Measurements from ENCODE around the gene HDAC8.
"Not testable (repeated sequence)": the region's sequence is repeated elsewhere in the genome, so short reads cannot be mapped to it uniquely, and the experiment has no call there.

Gene HDAC8

DNA sequence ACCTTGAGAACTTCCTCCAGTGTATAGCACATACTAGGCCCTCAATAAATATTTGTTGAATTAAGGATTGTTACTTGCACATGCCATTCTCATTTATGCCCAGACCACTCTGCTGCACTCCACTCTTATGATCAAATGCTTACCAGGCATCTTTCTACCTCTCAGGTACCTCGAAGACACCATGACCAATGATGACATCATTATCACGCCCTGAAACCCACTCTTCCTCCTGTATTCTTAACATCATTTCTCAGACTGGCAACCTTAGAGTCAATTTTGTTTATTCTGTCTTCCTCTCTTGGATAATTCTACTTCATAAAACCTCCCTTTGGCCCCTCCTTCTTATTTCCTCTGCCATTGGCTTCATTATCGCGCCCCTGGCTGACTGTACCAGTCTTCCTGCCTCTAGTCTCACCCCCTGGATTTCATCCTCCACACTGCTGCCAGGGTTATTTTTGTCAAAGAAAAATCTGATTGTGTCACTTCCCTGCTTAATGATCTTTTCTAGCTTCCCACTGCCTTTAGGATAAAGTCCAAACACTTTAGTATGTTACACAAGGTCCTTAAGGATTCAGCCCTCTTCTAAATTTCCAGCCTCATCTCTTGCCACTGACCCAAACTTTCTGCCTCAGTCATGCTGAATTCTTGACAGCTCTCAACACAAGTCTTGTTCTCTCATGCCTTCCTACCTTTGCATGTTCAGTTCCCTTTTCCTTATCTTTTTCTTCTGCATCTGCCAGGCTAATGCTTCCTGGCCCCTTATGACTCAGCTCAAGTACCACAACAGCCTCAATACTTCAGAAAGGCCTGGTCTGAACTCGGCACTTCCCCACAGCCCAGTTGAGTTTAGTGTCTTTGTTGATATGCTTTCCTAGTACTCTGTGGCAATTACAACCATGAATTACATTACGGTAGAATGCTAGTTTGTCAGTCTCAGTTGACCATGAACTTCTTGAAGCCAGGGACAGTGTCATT, 45.8 kb downstream of the HDAC8 start:
- no peak for DNase-seq

DNA sequence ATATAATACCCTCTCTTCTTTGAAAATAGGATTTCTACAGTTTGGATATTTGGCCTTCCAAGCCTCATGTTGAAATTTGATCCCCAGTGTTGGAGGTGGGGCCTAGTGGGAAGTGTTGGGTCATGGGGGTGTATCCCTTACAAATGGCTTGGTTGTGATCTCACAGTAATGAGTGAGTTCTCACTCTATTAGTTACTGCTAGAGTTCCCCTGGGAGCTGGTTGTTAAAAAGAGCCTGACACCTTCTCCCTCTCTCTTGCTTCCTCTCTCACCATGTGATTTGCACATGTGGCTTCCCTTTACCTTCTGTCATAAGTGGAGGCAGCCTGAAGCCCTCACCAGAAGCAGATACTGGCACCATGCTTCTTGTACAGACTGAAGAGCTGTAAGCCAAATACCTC, 73.9 kb downstream of the HDAC8 start:
- DNase-seq = no peak

DNA sequence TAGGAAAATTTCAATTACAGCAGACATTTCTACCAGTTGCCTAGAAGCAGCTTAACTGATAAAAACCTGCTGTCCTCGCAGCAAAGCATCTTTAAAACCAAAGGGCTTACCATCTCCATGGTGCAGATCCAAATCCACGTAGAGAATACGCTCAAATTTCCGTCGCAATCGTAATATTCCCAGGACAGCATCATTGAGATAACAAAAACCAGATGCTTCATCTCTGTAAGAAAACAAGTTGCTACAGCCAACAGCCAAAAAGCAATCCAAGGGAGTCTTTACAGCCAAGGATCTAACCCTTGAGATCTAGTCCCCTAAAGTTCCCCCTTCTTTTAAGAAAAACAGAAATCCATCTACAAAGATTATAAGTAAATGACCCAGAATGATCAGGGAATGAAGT, 77.6 kb downstream of the HDAC8 start:
- DNase-seq = no peak

DNA sequence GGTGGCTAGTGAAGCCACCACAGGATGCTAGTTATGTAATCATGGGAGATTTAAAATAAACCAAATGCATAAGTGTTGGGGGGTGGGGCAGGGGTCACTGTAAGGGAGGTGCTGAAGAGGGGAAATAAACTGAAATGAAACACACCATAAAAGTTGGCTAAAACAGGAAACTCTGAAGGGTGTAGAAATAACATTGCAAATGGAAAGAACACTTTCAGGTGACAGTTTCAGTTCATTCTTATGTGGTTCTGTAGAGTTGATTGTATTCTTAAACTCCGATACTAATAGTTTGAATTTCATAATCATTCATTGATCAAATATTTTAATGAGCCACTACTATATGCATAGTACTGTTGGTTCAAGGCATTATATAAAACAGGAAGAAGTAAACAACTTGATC, 80.1 kb downstream of the HDAC8 start:
- no peak for DNase-seq

DNA sequence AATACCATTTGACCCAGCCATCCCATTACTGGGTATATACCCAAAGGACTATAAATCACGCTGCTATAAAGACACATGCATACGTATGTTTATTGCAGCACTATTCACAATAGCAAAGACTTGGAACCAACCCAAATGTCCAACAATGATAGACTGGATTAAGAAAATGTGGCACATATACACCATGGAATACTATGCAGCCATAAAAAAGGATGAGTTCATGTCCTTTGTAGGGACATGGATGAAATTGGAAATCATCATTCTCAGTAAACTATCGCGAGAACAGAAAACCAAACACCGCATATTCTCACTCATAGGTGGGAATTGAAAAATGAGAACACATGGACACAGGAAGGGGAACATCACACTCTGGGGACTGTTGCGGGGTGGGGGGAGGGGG, 82.4 kb downstream of the HDAC8 start:
- not testable (repeated sequence) for DNase-seq

DNA sequence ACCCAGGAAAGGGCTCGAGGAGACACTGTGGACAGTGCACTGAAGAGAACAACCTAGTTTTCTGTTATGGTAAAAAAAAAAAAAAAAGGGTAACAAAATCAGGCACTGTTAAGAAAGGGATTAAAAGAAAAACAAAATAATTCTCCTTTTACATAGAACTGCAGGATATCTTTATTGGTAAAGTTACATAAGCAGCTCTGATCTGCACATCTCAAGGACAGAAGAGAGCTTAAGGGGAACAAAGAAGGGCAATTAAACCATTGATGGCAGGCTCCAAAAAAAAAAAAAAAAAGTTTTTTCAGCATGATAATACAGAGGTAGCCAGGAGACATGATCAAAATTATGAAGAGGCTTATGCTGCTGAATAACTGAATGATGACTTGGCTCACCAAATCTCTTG, 85.0 kb downstream of the HDAC8 start:
- DNase-seq = no peak

DNA sequence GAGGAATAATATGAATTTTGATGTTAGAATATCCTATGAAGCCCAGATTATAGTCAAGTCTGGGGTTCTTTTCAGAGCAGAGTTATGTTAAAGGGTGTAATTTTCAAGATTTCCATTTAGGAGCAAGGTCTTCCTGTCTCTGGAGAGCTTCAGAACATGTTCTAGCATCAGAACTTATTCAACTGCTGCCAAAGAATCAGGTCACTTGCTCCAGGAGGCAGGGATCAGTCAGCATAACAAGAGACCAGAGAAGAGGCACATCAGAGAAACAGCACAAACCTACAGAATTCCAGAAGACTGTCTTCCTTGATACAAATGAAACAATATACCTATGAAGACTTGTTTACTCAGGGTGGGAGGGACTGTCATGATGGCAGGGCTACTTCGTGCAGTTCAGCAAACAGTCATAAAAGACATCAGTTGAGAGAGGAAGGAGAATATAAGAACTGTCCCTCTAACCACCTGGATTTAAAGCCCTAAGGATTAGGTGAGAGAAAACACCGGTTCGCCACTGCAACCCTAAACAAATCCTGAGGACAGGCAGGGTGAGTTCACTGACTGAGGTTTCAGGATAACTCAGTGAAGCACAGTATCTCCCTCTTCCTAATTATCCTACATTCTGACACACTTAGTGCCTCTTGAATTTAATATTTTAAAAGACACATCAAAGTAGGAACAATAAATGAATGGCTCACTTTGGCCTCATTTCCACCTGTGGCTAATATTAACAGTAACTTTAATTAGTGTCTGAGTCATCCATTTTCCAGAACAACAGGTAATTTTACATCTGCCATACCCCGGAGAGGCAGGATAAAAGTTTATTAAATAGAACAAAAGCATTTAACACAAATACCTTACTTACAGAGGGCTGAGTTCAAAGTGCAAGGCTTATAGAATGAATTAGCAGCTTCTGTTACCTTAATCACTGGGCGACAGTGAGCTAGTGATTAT, 93.0 kb downstream of the HDAC8 start:
- DNase-seq = no peak

DNA sequence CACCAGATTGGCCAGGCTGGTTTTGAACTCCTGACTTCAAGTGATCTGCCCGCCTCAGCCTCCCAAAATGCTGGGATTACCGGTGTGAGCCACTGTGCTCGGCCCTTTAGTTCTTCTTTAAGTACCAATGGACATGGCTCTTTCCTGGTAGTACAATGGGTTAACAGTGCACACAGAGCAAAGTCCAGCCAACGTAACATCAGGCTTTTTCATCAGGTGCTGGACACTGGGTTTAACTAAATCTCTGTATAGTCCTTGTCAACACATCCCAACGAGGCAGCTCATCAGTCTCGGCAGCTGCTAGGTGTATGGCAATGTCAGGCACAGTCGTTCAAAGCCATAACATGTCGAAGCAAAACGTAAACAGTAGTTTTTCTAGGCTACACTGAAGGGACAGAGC, 93.8 kb downstream of the HDAC8 start:
- DNase-seq = no peak

DNA sequence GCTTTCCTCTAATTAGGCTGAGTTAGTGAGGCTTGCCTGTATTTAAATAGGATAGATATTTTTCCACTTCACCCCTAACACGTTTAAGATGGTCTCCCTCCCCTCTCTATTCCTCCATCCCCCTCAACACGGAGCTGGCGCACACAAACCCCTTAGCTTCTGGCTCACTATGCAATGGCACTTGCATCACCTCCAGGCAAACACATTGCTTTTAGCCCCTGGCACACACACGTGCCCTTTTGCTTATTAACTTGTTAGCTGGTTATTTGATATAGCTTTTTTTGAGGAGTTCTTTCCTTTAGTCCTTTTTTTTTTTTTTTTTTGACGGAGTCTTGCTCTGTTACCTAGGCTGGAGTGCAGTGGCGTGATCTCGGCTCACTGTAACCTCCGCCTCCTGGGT, 94.3 kb downstream of the HDAC8 start:
- no peak for DNase-seq

DNA sequence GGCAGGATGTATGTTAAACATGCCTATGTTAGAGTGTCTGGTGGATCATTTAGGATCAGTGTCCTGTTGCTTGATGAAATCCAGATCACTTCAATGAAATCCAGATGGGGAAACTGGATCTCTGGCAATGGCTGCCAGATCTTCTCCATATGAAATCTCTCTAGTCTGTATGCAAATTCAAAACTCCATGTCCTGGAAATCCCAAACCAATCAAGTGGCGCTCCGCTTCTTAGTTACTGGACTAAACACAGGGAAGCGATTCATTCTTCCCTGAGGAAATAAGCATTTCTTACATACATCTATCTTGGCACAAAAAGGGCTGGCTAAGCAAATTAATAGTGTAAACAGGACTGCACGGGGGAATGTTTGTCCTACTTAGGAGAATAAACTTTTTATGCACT, 94.9 kb downstream of the HDAC8 start:
- no peak for DNase-seq

DNA sequence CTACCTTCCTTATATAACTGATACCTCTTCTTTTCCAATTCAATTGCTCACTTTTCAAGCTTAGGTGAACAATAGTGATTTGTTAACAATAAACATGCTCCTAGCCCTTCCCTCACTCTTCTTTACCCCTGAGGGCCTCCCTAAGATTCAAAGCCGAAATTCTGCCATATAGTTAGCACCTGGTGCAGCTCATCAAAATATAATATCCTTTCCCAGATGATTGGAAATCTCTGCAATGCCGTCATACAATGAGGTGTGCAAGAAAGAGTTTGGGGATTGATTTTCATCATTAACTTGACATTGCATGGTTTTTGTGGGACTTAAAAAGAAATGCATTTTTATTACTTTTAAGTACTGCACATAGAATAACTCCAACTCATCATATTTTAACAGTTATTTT, 95.3 kb downstream of the HDAC8 start:
- no peak for DNase-seq

DNA sequence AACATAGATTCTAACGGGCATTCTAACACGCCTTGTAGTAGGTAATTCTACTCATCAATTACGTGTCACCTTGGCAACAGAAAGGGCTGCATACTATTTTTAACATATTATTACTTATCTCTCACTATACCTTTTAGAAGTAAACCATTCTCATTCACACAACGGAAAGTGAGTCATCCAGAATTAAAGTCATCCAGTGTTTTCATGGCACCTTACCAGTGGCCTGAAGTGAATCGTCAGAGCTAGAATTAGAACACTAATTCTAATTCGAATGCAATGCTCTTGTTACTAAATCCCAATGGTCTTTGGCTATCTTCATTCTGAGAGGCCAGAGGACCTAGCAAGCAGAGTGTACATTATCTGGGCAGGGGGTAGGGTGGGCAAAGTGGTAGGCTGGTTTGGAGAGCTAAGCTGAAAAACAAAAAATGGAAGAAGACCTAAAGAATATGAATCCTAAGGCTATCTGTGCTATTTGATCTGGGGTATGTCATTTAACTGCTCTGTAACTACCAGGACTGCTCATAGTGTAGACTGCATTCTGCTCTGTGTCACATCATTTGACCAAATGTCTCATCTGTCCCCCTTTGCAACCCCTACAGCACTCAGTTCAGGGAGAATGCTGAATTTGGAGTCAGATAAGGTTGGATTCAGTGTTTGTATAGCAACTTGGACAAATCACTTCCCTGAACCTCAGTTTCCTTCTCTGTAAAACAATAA, 96.5 kb downstream of the HDAC8 start:
- DNase-seq = no peak

DNA sequence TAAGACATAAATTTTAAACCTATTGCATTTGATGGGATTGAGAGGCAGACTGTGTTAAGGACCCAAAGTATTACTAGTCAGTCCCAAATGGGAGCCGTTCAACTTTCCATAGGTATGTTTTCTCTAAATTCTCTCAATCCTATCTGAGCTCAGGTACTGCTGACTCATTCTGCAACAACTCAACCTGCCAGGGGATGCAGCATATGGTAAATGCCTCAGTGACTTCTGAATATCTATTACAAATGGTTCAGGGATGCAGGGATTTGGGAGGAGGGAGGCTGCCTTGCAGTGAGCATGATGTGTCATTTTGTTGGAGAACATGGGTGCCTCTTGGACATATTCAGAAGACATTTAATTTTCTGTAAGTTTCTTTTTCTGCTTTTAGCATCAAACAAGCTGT, 97.3 kb downstream of the HDAC8 start:
- no peak for DNase-seq

DNA sequence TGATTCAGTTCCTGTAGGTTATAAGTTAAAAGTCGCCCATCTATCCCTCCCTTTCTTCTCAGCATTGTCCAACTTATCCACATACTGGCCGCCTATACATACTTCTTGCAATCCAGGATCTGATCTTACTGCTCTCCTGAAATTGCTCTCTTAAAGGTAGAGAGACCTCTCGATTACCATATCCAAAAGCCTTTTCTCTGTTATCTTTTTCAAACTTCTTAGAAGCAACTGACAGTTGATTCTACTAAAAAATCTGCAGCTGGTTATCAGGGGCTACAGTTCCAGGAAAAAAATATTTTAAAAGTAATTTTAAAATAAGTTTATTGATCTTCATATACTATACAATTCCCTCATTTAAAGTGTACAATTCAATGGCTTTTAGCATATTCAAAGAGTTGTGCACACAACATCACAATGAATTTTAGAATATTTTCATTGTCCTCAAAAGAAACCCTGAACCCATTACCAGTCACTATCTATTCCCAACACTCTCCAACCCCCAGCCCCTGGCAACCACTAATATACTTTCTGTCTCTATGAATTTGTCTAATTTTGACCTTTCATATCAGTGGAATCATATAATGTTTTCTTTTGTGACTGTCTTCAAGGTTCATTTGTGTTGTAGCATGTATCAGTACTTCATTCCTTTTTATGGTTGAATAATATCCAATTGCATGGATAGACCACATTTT, 102.0 kb downstream of the HDAC8 start:
- no peak for DNase-seq

DNA sequence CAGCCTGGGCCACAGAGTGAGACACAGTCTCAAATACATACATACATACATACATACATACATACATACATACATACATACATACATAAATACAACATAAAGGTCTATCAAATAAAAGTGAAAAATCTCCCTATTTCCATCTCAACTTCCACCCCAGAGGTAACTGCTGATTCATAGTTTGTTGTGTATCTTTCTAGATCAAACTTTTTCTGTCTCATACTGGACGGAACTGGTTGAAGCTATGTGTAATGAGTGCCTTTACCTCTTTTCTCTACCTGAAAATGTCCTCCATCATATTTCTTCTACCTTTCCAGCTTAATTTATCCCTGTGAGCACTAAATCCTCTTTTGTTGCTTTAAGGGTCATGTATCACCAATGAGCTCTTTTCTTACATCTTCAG, 102.5 kb downstream of the HDAC8 start:
- no peak for DNase-seq

DNA sequence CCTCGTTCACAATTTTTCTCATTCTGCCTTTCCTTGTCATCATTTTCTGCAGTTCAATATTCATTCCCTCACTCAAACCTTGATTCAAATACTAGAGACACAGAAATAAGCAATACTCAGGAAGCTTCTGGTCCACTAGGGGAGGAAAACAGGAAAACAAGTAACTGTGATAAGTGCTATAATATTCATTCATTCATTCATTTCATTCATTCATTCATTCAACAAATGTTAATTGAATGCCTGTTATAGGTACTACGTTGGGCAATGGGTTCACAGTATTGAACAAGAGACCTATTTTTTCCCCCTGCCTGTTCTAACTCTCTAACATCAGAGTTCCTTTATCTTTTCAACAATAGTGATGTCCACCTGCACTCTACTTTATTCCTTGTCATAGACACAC, 104.0 kb downstream of the HDAC8 start:
- no peak for DNase-seq

DNA sequence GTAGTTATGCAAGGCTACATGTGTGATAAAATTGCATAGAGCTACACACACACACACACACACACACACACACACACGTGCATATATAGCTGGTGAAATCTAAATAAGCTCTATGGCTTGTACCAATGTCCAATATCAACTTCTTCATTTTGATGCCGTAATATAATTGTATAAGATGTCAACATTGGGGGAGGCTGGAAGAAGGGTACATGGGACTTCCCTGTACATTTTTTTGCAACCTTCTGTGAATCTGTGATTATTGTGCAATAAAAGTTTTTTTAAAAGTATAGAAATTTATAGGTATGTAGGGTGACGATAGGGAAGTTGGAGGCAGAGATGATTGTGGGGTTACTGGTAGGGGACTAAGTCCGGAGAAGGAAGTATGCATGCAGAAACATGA, 105.5 kb downstream of the HDAC8 start:
- no peak for DNase-seq

DNA sequence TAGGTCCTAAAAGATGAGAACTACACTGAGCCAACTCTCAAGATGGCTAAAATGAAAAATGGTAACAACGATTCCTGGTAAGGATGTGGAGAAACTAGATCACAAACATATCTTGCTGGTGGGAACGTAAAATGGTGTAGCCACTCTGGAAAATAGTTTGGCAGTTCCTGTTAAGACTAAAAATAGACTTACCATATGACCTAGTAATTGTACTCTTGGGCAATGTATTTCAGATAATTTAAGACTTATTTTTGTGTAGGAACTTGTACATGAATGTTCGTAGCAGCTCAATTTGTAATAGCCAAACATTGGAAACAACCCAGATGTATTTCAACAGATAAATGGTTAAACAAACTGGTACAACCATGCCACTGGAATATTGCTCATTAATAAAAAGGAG, 106.2 kb downstream of the HDAC8 start:
- DNase-seq = no peak

DNA sequence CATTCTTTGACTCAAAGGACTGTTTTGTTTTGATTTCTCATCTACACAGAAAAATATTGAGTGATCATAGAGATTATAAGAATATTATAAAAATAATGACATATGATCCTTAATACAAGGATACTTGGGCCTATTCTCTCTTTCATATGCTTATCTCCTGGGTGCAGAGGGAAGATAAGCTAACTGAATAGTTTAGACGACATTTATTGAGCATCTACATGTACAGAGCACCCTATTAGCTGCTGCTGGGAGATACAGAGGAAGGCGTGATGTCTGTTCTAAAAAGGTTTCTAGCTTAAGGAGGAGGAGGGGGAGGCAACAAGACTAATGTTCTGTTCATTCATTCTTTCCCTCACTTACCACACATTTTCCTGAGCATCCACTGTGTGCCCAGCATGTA, 106.8 kb downstream of the HDAC8 start:
- no peak for DNase-seq

DNA sequence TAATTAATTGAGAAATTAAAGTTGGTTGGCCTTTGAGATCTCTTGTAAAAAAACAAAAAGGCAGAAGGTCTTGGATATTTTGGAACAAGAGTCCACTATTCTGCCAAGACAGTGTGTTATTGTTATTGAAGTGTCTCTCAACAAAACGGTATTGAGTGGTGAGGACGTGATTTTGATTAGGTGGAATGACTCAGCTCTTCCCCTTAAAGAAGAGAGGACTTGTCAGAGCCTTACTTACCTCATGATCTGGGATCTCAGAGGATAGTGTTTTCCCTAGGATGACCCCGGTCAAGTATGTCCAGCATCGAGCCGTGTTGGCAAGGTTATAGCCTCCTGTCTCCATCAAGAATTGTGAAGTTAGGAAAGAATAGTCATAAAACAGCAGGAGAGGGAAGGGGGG, 110.9 kb downstream of the HDAC8 start:
- no peak for DNase-seq

DNA sequence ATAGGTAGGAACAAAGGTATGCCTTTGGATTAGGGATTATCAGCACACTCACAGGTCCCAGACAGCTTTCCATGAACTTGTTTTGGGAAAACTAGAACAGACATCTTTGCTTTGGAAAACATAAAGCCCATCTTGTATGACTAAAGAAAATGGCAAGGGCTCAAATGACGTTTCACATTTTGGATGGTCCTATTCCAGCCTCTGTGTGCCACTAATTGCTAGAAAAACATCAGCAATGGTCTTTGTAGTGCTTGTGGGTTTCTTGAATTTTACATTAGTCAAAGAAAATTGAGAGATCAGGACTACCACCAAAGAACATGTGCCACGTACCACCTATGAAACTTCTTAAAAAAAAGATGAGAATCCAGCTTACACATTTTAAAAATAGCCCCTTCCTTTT, 111.4 kb downstream of the HDAC8 start:
- DNase-seq = no peak

DNA sequence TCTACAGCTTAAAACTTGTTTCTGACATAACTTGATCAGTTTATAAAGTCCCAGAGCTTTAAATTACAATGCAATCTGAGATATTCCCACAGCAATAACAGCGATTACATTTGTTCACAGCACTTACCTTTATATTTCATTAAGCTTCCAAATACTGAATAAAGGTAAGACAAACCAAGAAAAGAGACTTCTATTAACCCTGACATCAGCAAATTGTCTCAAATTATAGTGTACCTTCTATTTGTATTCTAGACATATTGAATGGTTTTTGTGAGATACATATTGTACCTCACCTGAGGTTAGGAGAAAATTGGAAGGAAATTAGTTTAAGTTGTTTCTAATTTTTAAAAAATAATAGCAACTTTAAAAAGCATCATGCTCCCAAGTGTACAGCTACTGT, 111.9 kb downstream of the HDAC8 start:
- no peak for DNase-seq

DNA sequence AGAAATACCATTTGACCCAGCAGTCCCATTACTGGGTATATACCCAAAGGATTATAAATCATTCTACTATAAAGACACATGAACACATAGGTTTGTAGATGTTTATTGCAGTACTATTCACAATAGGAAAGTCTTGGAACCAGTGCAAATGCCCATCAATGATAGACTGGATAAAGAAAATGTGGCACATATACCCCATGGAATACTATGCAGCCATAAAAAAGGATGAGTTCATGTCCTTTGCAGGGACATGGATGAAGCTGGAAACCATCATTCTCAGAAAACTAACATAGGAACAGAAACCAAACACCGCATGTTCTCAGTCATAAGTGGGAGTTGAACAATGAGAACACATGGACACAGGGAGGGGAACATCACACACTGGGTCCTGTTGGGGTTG, 123.6 kb downstream of the HDAC8 start:
- DNase-seq = not testable (repeated sequence)
